CD4-positive, alpha-beta T cell treated with Interleukin-17A for 4 hours (primary cell): ENCODE data around the gene SYK.

Experiments used
- DNase-seq: peaks from one replicate; pipeline ENCODE4 v3.0.0-alpha.2; 2020; ENCODE audit warnings: mixed read lengths

The SYK gene

GRCh38 chr9:90854637-90855175 is 53.1 kb downstream of the SYK start:
- no peak for DNase-seq

GRCh38 chr9:90855208-90855902 is 53.7 kb downstream of the SYK start:
- DNase-seq = no peak

- DNase-seq = no peak
Observed at GRCh38 chr9:90857091-90857490, 55.5 kb downstream of the SYK start.

- no peak for DNase-seq
Observed at GRCh38 chr9:90857855-90858254, 56.2 kb downstream of the SYK start.

- no peak for DNase-seq
Observed at GRCh38 chr9:90858457-90858901, 56.9 kb downstream of the SYK start.

- no peak for DNase-seq
Observed at GRCh38 chr9:90860382-90860781, 58.8 kb downstream of the SYK start.

GRCh38 chr9:90860826-90861225 is 59.2 kb downstream of the SYK start:
- no peak for DNase-seq

- DNase-seq = no peak
Observed at GRCh38 chr9:90861380-90861779, 59.8 kb downstream of the SYK start.

- DNase-seq = no peak
Observed at GRCh38 chr9:90861826-90862740, 60.5 kb downstream of the SYK start.

GRCh38 chr9:90864779-90865178 is 63.2 kb downstream of the SYK start:
- no peak for DNase-seq

- no peak for DNase-seq
Observed at GRCh38 chr9:90867101-90867500, 65.5 kb downstream of the SYK start.

- DNase-seq = no peak
Observed at GRCh38 chr9:90868555-90868954, 66.9 kb downstream of the SYK start.

GRCh38 chr9:90869361-90869760 is 67.7 kb downstream of the SYK start:
- no peak for DNase-seq

GRCh38 chr9:90870621-90871326 is 69.2 kb downstream of the SYK start:
- DNase-seq = peak; percentile 57

GRCh38 chr9:90871327-90871935 is 69.8 kb downstream of the SYK start:
- DNase-seq = no peak

GRCh38 chr9:90872835-90873294 is 71.2 kb downstream of the SYK start:
- no peak for DNase-seq

- DNase-seq = no peak
Observed at GRCh38 chr9:90873422-90873821, 71.8 kb downstream of the SYK start.

- no peak for DNase-seq
Observed at GRCh38 chr9:90874194-90874593, 72.6 kb downstream of the SYK start.

GRCh38 chr9:90878562-90878961 is 76.9 kb downstream of the SYK start:
- no peak for DNase-seq

GRCh38 chr9:90880066-90880465 is 78.4 kb downstream of the SYK start:
- DNase-seq = no peak

- no peak for DNase-seq
Observed at GRCh38 chr9:90880669-90881068, 79.0 kb downstream of the SYK start.

- DNase-seq = no peak
Observed at GRCh38 chr9:90881648-90882047, 80.0 kb downstream of the SYK start.
